WTC11 (cell line): ENCODE data around the gene ZSWIM3. TPM values are rescaled to one million over a fixed set of nuclear protein-coding genes. Genes with fewer than 3 reads are reported as not detected.
A peak's percentile ranks its signal among the peaks of the same experiment; 100 is the strongest.

Experiments
- CREM ChIP-seq: sonication (generic); formaldehyde crosslinking; IDR thresholded peaks from 2 replicates; pipeline ENCODE4 v1.8.1; 2022; ENCODE audit warnings: mild to moderate bottlenecking, missing genetic modification reagents, moderate library complexity
- ETV6 ChIP-seq: sonication (generic); formaldehyde crosslinking; IDR thresholded peaks from 2 replicates; pipeline ENCODE4 v1.8.1; 2022; ENCODE audit warnings: mild to moderate bottlenecking, missing genetic modification reagents
- FOXK1 ChIP-seq: sonication (generic); formaldehyde crosslinking; IDR thresholded peaks from 2 replicates; pipeline ENCODE4 v1.8.0; 2022; ENCODE audit warnings: mild to moderate bottlenecking, moderate library complexity, missing genetic modification reagents
- FOXP1 ChIP-seq: sonication (generic); formaldehyde crosslinking; IDR thresholded peaks from 2 replicates; pipeline ENCODE4 v1.8.0; 2022; ENCODE audit warnings: missing genetic modification reagents, mild to moderate bottlenecking, moderate library complexity, borderline replicate concordance
- IRF2 ChIP-seq: sonication (generic); formaldehyde crosslinking; IDR thresholded peaks from 2 replicates; pipeline ENCODE4 v1.8.0; 2022; ENCODE audit warnings: low read depth, missing genetic modification reagents, borderline replicate concordance
- NR3C1 ChIP-seq: sonication (generic); formaldehyde crosslinking; conservative IDR thresholded peaks from 2 replicates; pipeline ENCODE4 v1.8.1; 2023; ENCODE audit warnings: low read depth, mild to moderate bottlenecking, missing genetic modification reagents
- RORB ChIP-seq: fragments of 250-450 bp; sonication (Bioruptor Pico); IDR thresholded peaks from 2 replicates; pipeline ENCODE4 v1.9.0; 2021; ENCODE audit warnings: mild to moderate bottlenecking
- SMAD3 ChIP-seq: sonication (generic); formaldehyde crosslinking; IDR thresholded peaks from 2 replicates; pipeline ENCODE4 v1.8.0; 2022; ENCODE audit warnings: missing genetic modification reagents, mild to moderate bottlenecking, borderline replicate concordance
- TCF7 ChIP-seq: sonication (generic); formaldehyde crosslinking; IDR thresholded peaks from 2 replicates; pipeline ENCODE4 v1.8.0; 2022; ENCODE audit warnings: mild to moderate bottlenecking, low read depth, missing genetic modification reagents, moderate library complexity
- TEAD1 ChIP-seq: sonication (generic); formaldehyde crosslinking; IDR thresholded peaks from 2 replicates; pipeline ENCODE4 v1.8.0; 2022; ENCODE audit warnings: mild to moderate bottlenecking, missing genetic modification reagents
- TP53 ChIP-seq: sonication (generic); formaldehyde crosslinking; IDR thresholded peaks from 2 replicates; pipeline ENCODE4 v1.8.1; 2023; ENCODE audit warnings: mild to moderate bottlenecking, missing genetic modification reagents
- ZBTB21 ChIP-seq: sonication (generic); formaldehyde crosslinking; IDR thresholded peaks from 2 replicates; pipeline ENCODE4 v1.8.1; 2023; ENCODE audit warnings: mild to moderate bottlenecking, missing genetic modification reagents, borderline replicate concordance
- ZNF138 ChIP-seq: sonication (generic); formaldehyde crosslinking; conservative IDR thresholded peaks from 2 replicates; pipeline ENCODE4 v1.8.1; 2022; ENCODE audit warnings: mild to moderate bottlenecking, moderate library complexity, missing genetic modification reagents
- ZNF232 ChIP-seq: sonication (generic); formaldehyde crosslinking; IDR thresholded peaks from 2 replicates; pipeline ENCODE4 v1.8.0; 2022; ENCODE audit warnings: mild to moderate bottlenecking, missing genetic modification reagents
- ZNF396 ChIP-seq: fragments of 250-450 bp; sonication (Bioruptor Pico); IDR thresholded peaks from 2 replicates; pipeline ENCODE4 v1.8.0; 2021; ENCODE audit warnings: mild to moderate bottlenecking, moderate library complexity, borderline replicate concordance
- ZNF416 ChIP-seq: fragments of 250-450 bp; sonication (Bioruptor Pico); IDR thresholded peaks from 2 replicates; pipeline ENCODE4 v1.9.0; 2021; ENCODE audit warnings: mild to moderate bottlenecking, inconsistent platforms
- ZNF423 ChIP-seq: fragments of 250-450 bp; sonication (Bioruptor Pico); IDR thresholded peaks from 2 replicates; pipeline ENCODE4 v2.1.2; 2022; ENCODE audit warnings: mild to moderate bottlenecking, moderate library complexity
- total RNA-seq: library from RNA; stranded (reverse); gene quantifications from 3 replicates; pipeline ENCODE4 v1.2.3, GENCODE V29; 2021
- TF ChIP-seq, protein P1 (sequence below): sonication (generic); formaldehyde crosslinking; IDR thresholded peaks from 2 replicates; pipeline ENCODE4 v1.8.0; 2022; ENCODE audit warnings: mild to moderate bottlenecking, missing genetic modification reagents
- TF ChIP-seq, protein P2 (sequence below): sonication (generic); formaldehyde crosslinking; conservative IDR thresholded peaks from 2 replicates; pipeline ENCODE4 v1.8.1; 2023; ENCODE audit warnings: mild to moderate bottlenecking, low read depth, missing genetic modification reagents, moderate library complexity
- TF ChIP-seq, protein P3 (sequence below): sonication (generic); formaldehyde crosslinking; IDR thresholded peaks from 2 replicates; pipeline ENCODE4 v1.8.0; 2023; ENCODE audit warnings: missing genetic modification reagents
- TF ChIP-seq, protein P4 (sequence below): sonication (generic); formaldehyde crosslinking; IDR thresholded peaks from 2 replicates; pipeline ENCODE4 v1.8.1; 2022; ENCODE audit warnings: mild to moderate bottlenecking, moderate library complexity, missing genetic modification reagents
- TF ChIP-seq, protein P5 (sequence below): fragments of 250-450 bp; sonication (Bioruptor Pico); IDR thresholded peaks from 2 replicates; pipeline ENCODE4 v1.9.0; 2021; ENCODE audit warnings: moderate library complexity, mild to moderate bottlenecking, inconsistent platforms, borderline replicate concordance
- TF ChIP-seq, protein P6 (sequence below): sonication (generic); formaldehyde crosslinking; IDR thresholded peaks from 2 replicates; pipeline ENCODE4 v1.8.1; 2023; ENCODE audit warnings: mild to moderate bottlenecking, missing genetic modification reagents, moderate library complexity
- TF ChIP-seq, protein P7 (sequence below): sonication (generic); formaldehyde crosslinking; IDR thresholded peaks from 2 replicates; pipeline ENCODE4 v1.8.1; 2022; ENCODE audit warnings: low read depth, mild to moderate bottlenecking, moderate library complexity, missing genetic modification reagents, borderline replicate concordance
- TF ChIP-seq, protein P8 (sequence below): sonication (generic); formaldehyde crosslinking; IDR thresholded peaks from 2 replicates; pipeline ENCODE4 v1.8.1; 2023; ENCODE audit warnings: mild to moderate bottlenecking, missing genetic modification reagents, moderate library complexity
- TF ChIP-seq, protein P9 (sequence below): sonication (generic); formaldehyde crosslinking; IDR thresholded peaks from 2 replicates; pipeline ENCODE4 v1.8.1; 2023; ENCODE audit warnings: mild to moderate bottlenecking, missing genetic modification reagents

The ZSWIM3 gene
- total RNA-seq, 1 experiment from 2014 or later = 3.4 TPM

DNA sequence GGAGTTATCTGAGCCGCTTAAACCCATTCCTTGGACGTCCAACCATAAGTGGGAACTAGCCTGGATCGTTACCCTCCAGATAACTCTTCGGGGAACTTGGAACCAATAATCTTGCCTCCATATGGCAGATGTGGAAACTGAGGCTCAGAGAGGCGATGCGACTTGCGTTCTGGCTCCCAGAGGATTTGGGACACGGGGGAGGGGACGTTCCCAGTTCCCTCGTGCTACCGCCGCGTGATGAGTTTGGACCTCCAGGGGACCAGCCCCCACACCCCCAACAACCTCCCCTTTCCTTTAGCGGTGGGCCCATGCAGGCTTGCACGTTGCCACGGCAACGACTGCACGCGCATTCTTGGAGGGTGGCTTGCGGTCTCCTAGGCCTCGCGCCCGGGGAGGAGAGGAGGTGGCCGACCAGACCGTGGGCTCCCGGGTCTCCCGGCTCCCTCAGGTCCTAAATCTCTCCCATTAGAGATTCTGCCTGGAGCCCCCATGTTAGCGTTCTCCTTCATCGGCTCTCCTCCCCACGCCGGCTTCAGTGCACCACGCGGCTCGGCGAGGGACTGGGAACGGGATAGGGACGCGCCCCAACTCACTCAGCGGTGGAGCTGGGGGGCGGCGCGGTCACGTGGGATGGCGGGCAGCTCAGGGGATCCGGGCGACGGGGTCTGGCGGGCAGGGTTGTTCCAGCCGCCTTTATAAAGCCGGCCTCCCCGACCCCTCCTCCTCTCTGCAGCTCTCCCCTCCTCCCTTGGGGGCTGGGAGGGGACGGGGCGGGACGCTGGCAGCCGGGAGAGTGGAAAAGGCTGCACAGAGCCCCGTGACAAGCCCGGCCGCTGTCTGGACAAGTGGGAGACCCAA is 54.3 kb downstream of the ZSWIM3 start, which contains the start of gene PLTP (continued):
- TF ChIP-seq, protein P1, sequence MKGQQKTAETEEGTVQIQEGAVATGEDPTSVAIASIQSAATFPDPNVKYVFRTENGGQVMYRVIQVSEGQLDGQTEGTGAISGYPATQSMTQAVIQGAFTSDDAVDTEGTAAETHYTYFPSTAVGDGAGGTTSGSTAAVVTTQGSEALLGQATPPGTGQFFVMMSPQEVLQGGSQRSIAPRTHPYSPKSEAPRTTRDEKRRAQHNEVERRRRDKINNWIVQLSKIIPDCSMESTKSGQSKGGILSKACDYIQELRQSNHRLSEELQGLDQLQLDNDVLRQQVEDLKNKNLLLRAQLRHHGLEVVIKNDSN = peak; percentile 86
- TF ChIP-seq TP53 (CRISPR knock-in tag) (no peak), CREM (0 out of 2 replicates have a peak, but pooled peaks have one; percentile 42), ZNF232 (CRISPR knock-in tag) (no peak; the same call in 1 of the 2 replicates), TCF7 (no peak), SMAD3 (CRISPR knock-in tag) (no peak), ZNF396 (CRISPR knock-in tag) (no peak), ETV6 (CRISPR knock-in tag) (no peak), FOXK1 (CRISPR knock-in tag) (0 out of 2 replicates have a peak, but pooled peaks have one; percentile 17), RORB (no peak), IRF2 (no peak), ZBTB21 (no peak), TEAD1 (CRISPR knock-in tag) (no peak; the same call in 1 of the 2 replicates), ZNF138 (no peak), NR3C1 (CRISPR knock-in tag) (no peak), ZNF416 (no peak), ZNF423 (CRISPR knock-in tag) (no peak), FOXP1 (CRISPR knock-in tag) (peak; percentile 80)
- TF ChIP-seq, protein P2, sequence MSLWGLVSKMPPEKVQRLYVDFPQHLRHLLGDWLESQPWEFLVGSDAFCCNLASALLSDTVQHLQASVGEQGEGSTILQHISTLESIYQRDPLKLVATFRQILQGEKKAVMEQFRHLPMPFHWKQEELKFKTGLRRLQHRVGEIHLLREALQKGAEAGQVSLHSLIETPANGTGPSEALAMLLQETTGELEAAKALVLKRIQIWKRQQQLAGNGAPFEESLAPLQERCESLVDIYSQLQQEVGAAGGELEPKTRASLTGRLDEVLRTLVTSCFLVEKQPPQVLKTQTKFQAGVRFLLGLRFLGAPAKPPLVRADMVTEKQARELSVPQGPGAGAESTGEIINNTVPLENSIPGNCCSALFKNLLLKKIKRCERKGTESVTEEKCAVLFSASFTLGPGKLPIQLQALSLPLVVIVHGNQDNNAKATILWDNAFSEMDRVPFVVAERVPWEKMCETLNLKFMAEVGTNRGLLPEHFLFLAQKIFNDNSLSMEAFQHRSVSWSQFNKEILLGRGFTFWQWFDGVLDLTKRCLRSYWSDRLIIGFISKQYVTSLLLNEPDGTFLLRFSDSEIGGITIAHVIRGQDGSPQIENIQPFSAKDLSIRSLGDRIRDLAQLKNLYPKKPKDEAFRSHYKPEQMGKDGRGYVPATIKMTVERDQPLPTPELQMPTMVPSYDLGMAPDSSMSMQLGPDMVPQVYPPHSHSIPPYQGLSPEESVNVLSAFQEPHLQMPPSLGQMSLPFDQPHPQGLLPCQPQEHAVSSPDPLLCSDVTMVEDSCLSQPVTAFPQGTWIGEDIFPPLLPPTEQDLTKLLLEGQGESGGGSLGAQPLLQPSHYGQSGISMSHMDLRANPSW (CRISPR knock-in tag) = no peak
- TF ChIP-seq, protein P3, sequence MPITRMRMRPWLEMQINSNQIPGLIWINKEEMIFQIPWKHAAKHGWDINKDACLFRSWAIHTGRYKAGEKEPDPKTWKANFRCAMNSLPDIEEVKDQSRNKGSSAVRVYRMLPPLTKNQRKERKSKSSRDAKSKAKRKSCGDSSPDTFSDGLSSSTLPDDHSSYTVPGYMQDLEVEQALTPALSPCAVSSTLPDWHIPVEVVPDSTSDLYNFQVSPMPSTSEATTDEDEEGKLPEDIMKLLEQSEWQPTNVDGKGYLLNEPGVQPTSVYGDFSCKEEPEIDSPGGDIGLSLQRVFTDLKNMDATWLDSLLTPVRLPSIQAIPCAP (CRISPR knock-in tag) = no peak
- TF ChIP-seq, protein P4, sequence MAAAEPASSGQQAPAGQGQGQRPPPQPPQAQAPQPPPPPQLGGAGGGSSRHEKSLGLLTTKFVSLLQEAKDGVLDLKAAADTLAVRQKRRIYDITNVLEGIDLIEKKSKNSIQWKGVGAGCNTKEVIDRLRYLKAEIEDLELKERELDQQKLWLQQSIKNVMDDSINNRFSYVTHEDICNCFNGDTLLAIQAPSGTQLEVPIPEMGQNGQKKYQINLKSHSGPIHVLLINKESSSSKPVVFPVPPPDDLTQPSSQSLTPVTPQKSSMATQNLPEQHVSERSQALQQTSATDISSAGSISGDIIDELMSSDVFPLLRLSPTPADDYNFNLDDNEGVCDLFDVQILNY = peak; percentile 26; the same call in 1 of the 2 replicates
- TF ChIP-seq, protein P5, sequence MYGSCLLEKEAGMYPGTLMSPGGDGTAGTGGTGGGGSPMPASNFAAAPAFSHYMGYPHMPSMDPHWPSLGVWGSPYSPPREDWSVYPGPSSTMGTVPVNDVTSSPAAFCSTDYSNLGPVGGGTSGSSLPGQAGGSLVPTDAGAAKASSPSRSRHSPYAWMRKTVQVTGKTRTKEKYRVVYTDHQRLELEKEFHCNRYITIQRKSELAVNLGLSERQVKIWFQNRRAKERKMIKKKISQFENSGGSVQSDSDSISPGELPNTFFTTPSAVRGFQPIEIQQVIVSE = no peak
- TF ChIP-seq, protein P6, sequence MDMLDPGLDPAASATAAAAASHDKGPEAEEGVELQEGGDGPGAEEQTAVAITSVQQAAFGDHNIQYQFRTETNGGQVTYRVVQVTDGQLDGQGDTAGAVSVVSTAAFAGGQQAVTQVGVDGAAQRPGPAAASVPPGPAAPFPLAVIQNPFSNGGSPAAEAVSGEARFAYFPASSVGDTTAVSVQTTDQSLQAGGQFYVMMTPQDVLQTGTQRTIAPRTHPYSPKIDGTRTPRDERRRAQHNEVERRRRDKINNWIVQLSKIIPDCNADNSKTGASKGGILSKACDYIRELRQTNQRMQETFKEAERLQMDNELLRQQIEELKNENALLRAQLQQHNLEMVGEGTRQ (CRISPR knock-in tag) = peak; percentile 89
- TF ChIP-seq, protein P7, sequence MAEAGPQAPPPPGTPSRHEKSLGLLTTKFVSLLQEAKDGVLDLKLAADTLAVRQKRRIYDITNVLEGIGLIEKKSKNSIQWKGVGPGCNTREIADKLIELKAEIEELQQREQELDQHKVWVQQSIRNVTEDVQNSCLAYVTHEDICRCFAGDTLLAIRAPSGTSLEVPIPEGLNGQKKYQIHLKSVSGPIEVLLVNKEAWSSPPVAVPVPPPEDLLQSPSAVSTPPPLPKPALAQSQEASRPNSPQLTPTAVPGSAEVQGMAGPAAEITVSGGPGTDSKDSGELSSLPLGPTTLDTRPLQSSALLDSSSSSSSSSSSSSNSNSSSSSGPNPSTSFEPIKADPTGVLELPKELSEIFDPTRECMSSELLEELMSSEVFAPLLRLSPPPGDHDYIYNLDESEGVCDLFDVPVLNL (CRISPR knock-in tag) = no peak
- TF ChIP-seq, protein P8, sequence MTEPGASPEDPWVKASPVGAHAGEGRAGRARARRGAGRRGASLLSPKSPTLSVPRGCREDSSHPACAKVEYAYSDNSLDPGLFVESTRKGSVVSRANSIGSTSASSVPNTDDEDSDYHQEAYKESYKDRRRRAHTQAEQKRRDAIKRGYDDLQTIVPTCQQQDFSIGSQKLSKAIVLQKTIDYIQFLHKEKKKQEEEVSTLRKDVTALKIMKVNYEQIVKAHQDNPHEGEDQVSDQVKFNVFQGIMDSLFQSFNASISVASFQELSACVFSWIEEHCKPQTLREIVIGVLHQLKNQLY (CRISPR knock-in tag) = no peak
- TF ChIP-seq, protein P9, sequence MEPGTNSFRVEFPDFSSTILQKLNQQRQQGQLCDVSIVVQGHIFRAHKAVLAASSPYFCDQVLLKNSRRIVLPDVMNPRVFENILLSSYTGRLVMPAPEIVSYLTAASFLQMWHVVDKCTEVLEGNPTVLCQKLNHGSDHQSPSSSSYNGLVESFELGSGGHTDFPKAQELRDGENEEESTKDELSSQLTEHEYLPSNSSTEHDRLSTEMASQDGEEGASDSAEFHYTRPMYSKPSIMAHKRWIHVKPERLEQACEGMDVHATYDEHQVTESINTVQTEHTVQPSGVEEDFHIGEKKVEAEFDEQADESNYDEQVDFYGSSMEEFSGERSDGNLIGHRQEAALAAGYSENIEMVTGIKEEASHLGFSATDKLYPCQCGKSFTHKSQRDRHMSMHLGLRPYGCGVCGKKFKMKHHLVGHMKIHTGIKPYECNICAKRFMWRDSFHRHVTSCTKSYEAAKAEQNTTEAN = no peak
